AG04450 (cell line): ENCODE measurements around the gene CMC4. TPM values are rescaled to one million over a fixed set of nuclear protein-coding genes. Genes with fewer than 3 reads are reported as not detected.

Experiments used
- CTCF ChIA-PET: fragments of 300-600, 350-600 bp; formaldehyde crosslinking; extraction: SDS; loops from one replicate; lab custom pipeline; 2022; ENCODE audit warnings: antibody characterized with exemption, inconsistent platforms; lab: Charles Lee
- POLR2A ChIA-PET: fragments of 350-600 bp; formaldehyde crosslinking; extraction: SDS; loops from one replicate; lab custom pipeline; 2021; ENCODE audit warnings: antibody characterized with exemption, inconsistent platforms; lab: Yijun Ruan, JAX
- DNase-seq: peaks from one replicate; pipeline ENCODE4 v3.0.0-alpha.2; 2011; ENCODE audit warnings: low read depth, low spot score
- H3K27ac ChIP-seq: one replicate; pipeline ENCODE4 v1.5.1; 2012; ENCODE audit warnings: low read depth, low read length, control low read depth
- H3K27me3 ChIP-seq: one replicate; pipeline ENCODE4 v1.6.0; 2012; ENCODE audit warnings: low read length; ENCODE audit not compliant: control insufficient read depth, insufficient read depth
- H3K4me3 ChIP-seq: 2 replicates; pipeline ENCODE4 v1.5.1; 2011; ENCODE audit warnings: mild to moderate bottlenecking, low read depth, low read length, control low read depth
- H3K9me3 ChIP-seq: 2 replicates; pipeline ENCODE4 v1.5.1; 2012; ENCODE audit warnings: low read length; ENCODE audit not compliant: control insufficient read depth, insufficient read depth
- CTCF ChIP-seq: IDR thresholded peaks from 2 replicates; pipeline ENCODE4 v1.5.1; 2011; ENCODE audit warnings: low read depth, low read length, control low read depth, inconsistent platforms
- polyA plus RNA-seq: library from polyadenylated mRNA; depleted of rRNA; stranded (reverse); fragments of >200 nt; gene quantifications from 2 replicates; pipeline ENCODE4 v1.2.3, GENCODE V29; 2011

The CMC4 gene
- polyA plus RNA-seq, 1 experiment: 10.1 TPM

- H3K27me3 ChIP-seq: no peaks in the 10 kb centered on the region
- H3K4me3 ChIP-seq: no peak overlapping the region
- ChIA-PET POLR2A (no interaction called here), CTCF (interaction anchor here (0.7 to 1.9 kb wide), 9 partner anchors 8 to 69 kb away, joined by 3 to 11 read pairs (median 4); no protein-coding TSS in a partner anchor)
- H3K27ac ChIP-seq: no peak overlapping the region
- DNase-seq: no peak
- TF ChIP-seq CTCF: peak; percentile 68
- no peaks in the 10 kb centered on the region for H3K9me3 ChIP-seq
Observed at GRCh38 chrX:155048977-155049619, 21.8 kb downstream of the CMC4 start.

- no peak for TF ChIP-seq CTCF
Observed at GRCh38 chrX:155046811-155047528, 24.0 kb downstream of the CMC4 start.

GRCh38 chrX:155046129-155046810 lies 24.7 kb downstream of the CMC4 start:
- Histone ChIP-seq H3K27ac (no peak overlapping the region), H3K27me3 (no peaks in the 10 kb centered on the region), H3K4me3 (no peak overlapping the region), H3K9me3 (no peaks in the 10 kb centered on the region)
- no peak for DNase-seq
- POLR2A ChIA-PET: no interaction called here
- TF ChIP-seq CTCF: no peak
- CTCF ChIA-PET: interaction anchor here (1.0 to 1.9 kb wide), 2 partner anchors 11 to 13 kb away, joined by 4 to 6 read pairs; no protein-coding TSS in a partner anchor

More at GRCh38 chrX:155046811-155047528, 24.0 kb downstream of the CMC4 start:
- POLR2A ChIA-PET: no interaction called here
- CTCF ChIA-PET: interaction anchor here (1.0 to 1.9 kb wide), 2 partner anchors 10 to 12 kb away, joined by 4 to 6 read pairs; no protein-coding TSS in a partner anchor
- DNase-seq: no peak
- no peak overlapping the region for H3K27ac ChIP-seq
- H3K9me3 ChIP-seq: no peaks in the 10 kb centered on the region
- no peaks in the 10 kb centered on the region for H3K27me3 ChIP-seq
- H3K4me3 ChIP-seq: no peak overlapping the region

DNA sequence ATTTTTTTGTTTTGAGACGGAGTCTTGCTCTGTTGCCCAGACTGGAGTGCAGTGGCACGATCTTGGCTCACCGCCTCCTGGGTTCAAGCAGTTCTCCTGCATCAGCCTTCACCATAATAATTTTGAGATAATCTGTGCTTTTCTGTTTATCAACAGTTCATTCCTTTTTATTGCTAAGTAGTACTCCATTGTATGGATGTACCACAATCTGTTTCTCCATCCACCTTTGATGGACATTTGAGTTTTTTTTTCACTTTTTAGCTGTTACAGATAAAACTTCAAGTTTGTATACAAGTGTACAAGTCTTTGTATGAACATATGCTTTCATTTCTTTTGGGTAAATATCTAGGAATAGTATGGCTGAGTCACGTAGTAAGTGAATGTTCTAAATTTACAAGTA lies 35.2 kb downstream of the CMC4 start:
- Histone ChIP-seq H3K9me3 (no peaks in the 10 kb centered on the region), H3K27ac (no peak overlapping the region), H3K27me3 (no peaks in the 10 kb centered on the region), H3K4me3 (no peak overlapping the region)
- TF ChIP-seq CTCF: no peak
- POLR2A ChIA-PET: no interaction called here
- CTCF ChIA-PET: no interaction called here
- DNase-seq: no peak
